ENCODE data around the gene IVD.

The IVD gene

GRCh38 chr15:40416056-40416455, 10.5 kb downstream of the IVD start:
- no peak for DNase-seq

- no peak for DNase-seq
Observed at GRCh38 chr15:40418126-40418525, 12.5 kb downstream of the IVD start.

GRCh38 chr15:40420071-40420713, 14.6 kb downstream of the IVD start:
- DNase-seq, result no peak

GRCh38 chr15:40420793-40421192, 15.2 kb downstream of the IVD start:
- DNase-seq, result no peak

GRCh38 chr15:40421246-40422157, 15.9 kb downstream of the IVD start:
- DNase-seq, result peak; percentile 66

GRCh38 chr15:40424483-40425115, 19.0 kb downstream of the IVD start:
- DNase-seq, result no peak

- DNase-seq, result no peak
Observed at GRCh38 chr15:40425681-40426080, 20.1 kb downstream of the IVD start.

DNA sequence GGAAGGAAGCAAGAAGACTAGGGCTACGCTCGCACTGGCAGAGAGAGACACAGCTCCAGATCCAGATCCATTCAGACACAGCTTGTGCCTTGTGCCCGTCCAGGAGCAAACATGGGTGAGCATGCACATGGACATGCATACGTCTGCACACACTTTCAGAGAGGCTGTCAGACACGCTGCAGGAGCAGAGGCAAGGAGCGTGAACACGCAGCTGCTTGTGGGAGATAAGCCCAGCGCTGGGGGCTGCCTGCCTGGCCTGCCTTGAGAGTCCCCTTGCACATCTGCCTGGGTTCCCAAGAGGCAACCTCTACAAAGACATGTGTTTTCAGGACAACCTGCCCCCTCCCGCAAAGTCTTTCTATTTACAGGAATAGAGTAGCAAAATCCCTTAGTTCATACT, 21.6 kb downstream of the IVD start:
- no peak for DNase-seq

DNA sequence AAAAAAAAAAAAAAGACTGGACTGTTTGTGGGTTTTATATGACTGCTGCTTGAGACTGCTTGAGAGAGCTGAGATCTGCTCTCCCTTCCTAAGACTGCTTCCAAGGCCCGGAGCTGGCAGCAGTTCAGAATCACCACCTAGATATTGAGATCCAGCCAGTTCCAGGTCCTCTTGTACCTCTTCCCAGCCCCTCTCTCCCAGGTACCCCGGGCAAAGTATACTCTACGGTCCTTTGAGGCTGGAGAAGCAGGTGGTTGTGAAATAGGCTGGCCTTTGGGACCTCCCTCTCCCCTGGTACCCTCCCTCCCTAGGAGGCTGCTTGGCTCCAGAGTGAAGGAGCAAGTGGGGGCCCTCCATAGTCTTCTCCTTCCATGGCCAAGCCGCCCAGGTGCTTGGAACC, 22.6 kb downstream of the IVD start:
- DNase-seq, result no peak

- DNase-seq, result no peak
Observed at GRCh38 chr15:40429068-40429710, 23.6 kb downstream of the IVD start.

DNA sequence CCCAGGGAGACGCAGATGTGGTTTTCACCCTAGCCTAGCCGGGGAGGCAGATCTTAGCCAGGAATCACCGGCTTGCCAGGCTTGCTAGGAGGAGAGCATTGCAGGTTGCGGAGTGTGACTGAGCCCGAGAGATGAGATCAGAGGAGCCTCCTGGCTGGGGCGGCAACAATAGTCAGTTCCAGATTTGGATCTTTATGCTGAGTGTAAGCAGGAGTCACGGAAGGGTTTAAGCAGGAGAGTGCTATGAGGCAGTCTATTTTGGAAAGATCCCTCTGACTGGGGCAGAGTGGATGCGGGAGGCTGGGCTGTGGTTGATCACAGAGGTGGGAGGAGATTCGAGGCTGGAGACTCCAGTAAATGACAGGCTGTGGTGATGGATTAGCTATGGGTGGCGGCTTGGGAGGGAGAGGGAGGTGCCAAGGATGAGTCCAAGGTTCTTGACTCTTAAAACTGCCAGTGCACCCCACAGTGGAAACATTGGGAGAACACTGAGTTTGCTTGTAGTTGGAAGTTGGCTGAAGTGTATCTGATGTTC, 24.7 kb downstream of the IVD start:
- no peak for DNase-seq

GRCh38 chr15:40435023-40435709, 29.6 kb downstream of the IVD start:
- DNase-seq, result no peak

GRCh38 chr15:40435710-40436089, 30.1 kb downstream of the IVD start:
- no peak for DNase-seq

GRCh38 chr15:40436116-40436891, 30.7 kb downstream of the IVD start:
- DNase-seq, result no peak

DNA sequence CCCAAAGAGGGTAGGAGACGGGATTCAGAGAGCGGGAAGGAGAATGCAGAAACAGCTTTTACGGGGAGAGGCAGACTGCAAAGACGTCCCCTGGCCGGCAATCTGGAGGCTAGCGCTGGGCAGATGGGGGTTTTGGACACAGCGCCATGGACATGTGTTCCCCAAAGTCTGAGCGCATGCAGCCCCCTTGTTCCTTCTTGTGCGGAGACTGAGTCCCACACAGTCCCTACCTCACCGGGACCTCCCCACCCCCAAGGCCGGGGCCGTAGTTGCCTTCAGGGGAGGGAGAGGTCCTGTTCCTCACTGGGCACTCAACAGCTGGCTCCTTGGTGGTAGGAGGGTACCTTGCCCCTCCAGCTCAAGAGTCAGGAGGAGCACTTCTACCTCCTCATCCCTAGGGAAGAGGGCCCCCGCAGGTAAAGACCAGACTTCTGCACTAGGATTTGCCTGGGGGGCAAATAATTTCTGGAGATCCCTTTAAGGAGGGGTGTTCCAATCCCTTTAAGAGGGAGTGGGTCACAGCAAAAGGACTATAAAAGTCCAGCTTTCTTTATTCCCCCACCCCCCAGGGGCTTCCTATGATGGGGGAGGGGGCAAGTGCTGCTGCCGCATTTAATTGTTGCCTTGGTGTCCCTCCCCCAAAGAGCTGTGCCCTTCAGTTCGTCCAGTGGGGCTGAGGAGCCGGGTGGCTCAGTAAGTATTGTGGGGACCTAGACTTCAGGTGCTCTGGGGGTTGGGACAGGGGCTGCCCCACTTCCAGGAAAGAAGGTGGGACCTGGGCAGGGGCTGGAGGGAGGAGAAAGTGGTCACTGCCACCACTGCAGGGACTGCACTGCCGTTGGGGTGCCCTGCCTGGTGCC, 31.5 kb downstream of the IVD start:
- no peak for DNase-seq

- no peak for DNase-seq
Observed at GRCh38 chr15:40437752-40438687, 32.4 kb downstream of the IVD start.

DNA sequence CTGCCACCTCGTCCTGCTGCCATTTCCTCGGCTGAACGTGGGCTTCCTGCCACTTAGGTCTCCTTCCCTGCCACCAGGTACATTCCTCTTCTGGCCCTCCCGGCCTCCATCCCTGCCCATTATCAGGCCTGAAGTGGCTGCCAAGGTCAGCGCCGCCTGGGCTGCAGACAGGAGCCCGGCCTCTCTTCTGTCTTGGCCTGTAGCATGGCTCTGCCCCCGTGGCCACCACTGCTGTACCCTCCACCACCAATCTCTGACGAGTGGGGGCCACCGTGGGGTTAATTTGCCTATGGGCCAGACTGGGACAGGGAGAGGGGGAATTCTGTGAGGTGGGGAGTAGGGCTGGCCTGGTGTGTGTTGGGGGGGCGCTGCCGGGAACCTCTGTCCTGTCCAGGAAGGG, 33.1 kb downstream of the IVD start:
- no peak for DNase-seq

GRCh38 chr15:40439461-40439959, 33.9 kb downstream of the IVD start:
- DNase-seq, result no peak

Data from activated effector memory CD4-positive, alpha-beta T cell treated with Interleukin-2 at 50 U/mL for 16 hours (primary cell).